AG20443 (cell line): ENCODE results near the gene GPD1L.
"Not testable (repeated sequence)": the region's sequence is repeated elsewhere in the genome, so short reads cannot be mapped to it uniquely, and the experiment has no call there.

ENCODE experiments used
- DNase-seq: peaks from one replicate; pipeline ENCODE4 v3.0.0; 2012; ENCODE audit warnings: low spot score, mixed read lengths

Gene GPD1L

DNA sequence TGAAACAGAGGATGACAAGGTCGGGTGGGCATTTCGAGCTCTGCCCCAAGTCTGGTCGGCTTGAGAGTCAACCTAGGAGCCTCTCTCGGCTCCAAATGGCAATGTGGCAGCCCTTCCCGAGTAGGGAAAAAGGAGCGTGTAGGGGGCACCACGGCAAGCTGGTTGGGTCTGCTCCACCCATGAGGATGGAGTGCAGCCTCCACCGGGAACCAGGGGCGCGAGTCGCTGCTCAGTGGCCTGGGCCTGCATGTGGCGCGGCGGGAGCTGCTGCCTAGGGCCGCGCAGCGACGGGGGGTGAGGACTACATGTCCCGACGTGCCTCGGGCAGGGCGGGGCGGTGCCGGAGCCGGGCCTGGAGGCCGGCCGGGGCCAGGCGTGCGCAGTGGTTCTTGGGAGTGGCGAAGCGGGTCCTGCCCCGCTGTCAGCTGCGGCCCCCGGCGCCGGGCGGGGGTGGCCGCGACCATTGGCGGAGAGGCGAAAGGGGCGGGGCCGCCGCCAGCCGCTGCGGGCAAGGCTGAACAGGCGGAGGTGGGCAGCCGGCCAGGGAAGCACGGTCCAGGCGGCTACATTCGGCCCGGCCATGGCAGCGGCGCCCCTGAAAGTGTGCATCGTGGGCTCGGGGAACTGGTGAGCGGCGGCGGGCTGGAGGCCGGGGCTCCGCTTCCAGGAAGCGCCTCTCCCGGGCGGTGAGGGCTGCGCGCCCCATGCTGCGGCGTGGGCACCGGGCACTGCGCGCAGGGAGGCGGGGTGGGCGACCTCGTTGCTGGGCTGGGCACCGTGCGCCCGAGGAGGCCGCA, at the start of gene GPD1L:
Gene GPD1L (plus strand): TSS at position 489 of the 797 bp plus-strand sequence. CDS start 92 bp downstream, at position 581.
- DNase-seq = peak; percentile 99

DNA sequence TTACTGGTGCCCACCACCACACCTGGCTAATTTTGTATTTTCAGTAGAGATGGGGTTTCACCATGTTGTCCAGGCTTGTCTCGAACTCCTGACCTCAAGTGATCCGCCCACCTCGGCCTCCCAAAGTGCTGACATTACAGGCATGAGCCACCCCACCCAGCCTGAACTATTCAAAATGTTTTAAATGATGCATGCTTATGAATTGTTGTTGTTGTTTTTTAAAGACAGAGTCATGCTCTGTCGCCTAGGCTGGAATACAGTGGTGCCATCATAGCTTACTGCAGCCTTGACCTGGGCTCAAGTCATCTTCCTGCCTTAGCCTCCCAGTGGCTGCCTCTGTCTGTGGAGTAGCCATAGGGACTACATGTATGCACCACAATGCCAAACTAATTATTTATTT, 48.0 kb upstream of the GPD1L start:
- DNase-seq = not testable (repeated sequence)

DNA sequence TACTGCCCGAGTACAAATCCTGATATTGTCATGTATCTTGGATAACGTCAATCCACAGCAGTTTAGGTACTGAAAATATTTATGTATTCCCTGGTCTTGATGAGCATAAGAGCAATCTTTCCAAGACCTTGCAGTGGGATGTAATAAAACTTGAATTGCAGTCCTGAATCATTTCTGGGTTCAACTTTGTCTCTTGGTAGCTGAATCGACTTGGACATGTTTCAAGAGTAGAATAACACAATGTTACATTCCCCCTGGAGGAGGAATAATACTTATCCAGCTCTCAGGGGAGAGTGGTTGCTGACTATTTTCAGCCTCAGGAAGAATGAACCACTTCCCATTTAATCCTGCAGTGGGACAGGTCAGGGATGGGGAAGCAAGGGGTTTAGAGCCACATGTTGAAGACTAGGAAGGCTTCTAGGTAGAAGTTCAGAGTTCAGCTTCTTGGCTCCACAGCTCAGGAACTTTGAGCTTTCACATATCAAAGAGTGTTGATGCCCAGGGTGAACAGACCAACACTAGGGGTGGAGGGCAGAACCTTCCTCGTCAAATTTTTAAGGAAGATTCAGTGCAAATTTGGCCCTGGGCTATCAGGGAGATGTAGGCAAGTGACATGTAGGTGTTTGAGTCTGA, 43.4 kb upstream of the GPD1L start:
- no peak for DNase-seq

DNA sequence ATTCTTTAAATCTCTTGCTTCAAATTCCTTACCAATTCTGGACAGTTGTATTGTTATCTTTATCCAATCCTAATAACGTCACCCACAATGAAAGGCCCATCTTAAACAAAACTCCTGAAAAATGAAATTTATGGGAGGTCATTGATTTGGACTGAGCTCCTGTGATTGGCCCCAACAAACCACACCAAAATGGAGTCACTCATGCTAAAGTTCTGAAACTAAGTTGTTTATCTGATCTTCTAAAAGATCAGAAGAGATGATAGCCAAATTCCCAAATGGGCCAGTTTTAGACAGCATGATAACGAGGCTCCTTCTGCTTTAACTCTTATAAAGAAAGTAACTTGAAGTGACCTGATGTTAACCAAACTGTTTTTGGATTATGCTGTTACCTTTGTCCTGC, 39.7 kb upstream of the GPD1L start:
- no peak for DNase-seq

DNA sequence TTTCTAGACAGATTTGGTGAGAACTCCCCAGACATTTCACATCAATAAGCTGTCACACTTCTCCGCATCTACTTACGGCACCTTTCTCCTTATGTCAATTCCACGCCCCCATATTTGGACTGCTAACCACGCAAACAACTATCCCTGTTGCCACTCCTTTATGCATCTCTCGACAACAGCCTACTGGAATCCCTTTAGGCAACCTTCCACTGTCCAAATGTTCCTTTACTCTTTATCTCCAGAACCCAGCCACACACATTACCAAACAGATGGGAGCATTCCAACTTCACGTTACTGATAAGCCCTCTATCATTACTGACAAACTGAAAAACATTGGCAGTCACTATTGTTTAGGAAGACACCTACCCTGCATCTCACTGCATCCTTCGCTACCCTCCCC, 32.2 kb upstream of the GPD1L start:
- DNase-seq = not testable (repeated sequence)

DNA sequence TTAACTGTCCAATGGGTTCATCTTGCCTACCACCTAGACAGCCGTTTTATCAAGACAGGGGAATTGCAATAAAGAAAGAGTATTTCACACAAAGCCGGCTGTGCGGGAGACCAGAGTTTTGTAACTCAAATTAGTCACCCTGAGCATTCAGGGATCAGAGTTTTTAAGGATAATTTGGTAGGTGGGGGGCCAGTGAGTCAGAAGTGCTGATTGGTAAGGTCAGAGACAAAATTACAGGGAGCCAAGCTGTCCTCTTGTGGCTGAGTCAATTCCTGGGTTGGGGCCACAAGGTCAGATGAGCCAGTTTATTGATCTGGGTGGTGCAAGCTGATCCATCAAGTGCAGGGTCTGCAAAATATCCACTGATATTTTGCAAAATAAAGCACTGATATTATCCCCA, 29.9 kb upstream of the GPD1L start:
- DNase-seq = no peak

DNA sequence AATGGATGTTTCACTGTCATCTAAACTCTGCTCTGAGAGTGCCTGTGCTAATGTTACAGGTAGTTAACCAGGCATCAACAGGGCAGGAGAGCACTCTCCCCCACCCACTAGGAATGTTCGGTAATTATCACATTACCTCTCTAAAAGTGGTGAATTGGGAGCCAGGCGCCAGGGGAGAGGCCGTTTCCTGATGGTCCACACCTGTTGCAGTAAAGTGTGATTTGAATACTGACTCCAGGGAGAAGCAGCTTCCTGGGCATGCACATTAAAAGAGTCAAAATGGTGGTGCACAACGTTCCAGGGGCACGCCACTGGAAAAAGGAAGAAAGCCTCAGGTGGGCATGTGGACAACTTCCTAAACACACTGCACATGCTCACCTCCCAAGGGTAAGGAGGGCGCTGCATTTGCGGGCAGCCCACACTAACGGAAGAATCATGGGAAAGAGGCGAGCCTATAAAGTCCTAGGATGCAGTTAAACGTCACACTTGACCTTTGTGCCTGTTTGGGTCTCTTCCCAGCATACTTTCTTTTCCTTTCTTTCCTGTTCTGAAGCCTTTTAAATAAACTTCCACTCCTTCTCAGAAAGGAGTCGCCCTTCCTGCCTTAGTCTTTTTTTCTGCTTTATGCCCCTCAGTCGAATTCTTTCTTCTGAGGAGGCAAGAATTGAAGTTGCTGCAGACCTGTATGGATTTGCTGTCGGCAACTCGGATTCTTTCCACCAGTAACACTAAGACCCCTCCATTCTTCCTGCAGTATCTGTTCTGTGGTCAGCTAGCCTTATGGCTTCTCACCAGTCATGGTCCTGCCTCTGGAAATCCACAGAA, 28.9 kb upstream of the GPD1L start:
- no peak for DNase-seq

DNA sequence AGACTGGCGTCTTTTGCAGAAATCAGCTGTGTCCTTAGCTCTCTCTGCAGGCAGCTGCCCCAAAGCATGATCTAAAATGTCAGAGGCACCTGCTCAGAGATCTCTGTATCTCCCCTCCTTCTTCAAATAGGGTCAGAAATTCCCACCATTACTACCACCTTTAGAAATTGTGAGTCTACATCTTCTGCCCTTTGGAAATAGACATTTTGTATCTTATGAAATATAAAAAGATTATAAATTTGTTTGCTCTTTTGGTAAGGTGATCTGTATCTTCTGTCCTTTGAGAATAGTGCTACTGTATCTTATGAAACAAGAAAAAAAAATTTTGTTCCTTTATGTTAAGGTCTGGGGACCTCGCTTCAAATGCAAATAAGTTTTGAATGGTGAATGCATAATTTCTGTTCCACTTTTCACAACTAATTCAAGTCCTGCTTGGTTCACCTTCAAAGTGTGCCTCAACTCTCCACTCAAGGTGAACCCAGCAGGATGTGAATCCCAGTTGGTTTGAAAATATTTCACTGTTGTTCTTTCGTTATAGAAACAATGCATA, 28.3 kb upstream of the GPD1L start:
- DNase-seq = no peak

DNA sequence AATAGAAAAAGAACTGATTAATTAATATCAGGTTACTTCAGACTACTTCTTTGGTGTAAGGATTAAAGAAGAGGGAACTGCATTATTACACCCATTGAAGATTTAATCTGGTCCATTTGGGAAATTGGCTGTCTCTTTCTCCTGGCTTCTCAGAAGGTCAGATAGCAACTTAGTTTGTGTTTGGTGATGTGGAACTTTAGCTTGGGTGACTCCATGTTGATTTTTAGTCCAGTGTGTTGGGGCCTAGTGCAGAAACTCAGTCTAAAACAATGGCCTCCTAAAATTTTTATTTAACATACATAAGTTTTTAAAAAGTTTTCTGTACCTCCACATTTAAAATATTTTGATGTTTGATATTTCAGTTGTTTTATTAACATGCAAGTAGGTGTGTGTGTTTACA, 27.6 kb upstream of the GPD1L start:
- no peak for DNase-seq

DNA sequence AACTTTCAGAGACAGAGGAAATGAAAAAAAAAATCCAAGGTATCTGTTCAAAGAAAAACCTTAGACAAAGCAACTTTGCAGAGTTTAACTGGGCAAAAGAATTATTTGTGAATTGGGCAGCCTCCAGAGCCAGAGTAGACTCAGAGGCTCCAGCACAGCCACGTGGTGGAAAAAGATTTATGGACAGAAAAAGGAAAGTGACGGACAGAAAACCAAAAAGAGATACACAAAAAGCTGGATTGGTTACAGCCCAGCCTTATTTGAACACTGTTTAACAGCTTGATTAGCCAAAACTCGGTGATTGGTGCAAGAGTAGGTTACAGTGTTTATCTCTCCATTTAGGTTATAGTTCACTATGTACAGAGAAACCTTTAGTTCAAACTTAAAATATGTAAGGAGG, 23.7 kb upstream of the GPD1L start:
- DNase-seq = no peak

DNA sequence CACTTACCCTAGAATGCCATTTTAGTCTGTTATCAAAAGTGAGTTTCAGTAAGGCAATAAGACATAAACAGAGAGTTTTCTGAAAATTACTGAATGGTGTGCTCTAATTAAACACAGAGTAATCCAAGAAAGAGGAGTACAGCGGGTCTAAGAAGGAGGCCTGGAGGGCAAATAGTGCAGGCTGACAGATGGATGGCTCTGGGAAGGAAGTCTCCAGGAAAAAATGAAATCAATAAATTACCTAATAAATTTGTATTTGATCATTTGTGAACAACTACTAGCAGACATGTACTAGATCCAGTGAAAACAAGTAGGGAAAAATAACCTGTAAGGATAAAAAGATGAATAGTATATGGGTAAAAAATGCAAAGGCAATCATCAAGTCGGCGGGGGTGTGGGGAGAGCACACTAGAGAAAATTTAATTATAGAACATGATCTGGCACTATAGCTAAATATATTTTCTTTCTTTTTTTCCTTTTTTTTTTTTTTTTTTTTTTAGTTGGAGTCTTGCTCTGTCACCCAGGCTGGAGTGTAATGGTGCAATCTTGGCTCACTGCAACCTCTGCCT, 22.6 kb upstream of the GPD1L start:
- DNase-seq = no peak

DNA sequence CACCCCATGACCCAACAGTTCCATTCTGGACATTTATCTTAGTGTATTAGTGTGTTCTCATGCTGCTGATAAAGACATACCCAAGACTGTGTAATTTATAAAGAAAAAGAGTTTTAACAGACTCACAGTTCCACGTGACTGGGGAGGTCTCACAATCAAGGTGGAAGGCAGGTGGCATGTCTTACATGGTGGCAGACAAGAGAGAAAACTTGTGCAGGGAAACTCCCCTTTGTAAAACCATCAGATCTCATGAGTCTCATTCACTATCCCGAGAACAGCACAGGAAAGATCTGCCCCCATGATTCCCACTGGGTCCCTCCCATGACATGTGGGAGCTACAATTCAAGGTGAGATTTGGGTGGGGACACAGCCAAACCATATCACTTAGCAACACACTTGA, 21.6 kb upstream of the GPD1L start:
- DNase-seq = no peak

DNA sequence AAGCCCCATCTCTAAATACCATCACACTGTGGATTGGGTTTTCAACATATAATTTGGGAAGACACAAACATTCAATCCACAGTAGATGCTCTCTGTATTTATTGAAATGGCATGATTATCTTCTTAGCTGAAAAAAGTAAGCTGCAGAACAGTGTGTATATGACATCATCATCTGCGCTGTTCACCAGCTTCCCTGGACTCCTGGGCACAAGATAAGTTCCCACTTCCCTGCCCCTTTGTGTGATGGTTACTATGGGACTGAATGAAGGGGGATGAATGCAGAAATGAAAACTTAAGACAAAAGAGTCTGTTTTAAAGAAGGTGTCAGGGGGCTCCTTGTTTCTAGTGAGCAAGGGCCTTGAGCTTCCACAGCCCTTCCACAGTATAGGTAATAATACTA, 20.0 kb upstream of the GPD1L start:
- no peak for DNase-seq

DNA sequence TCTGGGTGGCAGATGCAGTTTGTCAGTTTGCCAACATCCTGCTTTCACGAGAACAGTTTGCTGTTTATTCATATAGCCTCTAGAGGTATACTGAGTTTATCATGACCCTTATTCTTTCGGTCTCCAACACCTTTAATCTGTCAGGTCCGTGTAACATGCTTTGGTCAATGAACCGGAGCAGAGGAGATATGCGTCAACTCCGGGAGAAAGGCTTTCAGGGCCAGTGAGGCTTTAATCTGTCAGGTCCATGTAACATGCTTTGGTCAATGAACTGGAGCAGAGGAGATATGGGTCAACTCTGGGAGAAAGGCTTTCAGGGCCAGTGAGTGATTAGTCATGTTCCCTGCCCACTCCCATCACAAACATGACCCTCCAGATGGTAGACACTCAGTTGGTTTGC, 16.9 kb upstream of the GPD1L start:
- DNase-seq = no peak

DNA sequence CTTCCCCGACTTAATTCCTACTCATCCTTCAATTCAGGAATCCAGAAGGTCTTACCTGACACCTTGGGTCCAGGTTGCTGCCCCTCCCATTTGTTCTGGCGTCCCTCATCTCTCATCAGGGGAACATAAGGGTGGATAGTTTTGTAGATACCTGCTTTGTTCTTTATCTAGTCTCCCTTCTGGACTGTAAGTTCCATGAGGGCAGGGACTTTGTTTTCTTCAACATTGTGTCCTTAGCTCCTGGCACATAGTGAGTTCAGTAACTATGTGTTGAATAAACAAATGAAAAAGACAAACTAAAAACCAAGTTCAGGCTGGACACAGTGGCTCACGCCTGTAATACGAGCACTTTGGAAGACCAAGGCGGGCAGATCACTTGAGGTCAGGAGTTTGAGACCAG, 13.2 kb upstream of the GPD1L start:
- DNase-seq = no peak

DNA sequence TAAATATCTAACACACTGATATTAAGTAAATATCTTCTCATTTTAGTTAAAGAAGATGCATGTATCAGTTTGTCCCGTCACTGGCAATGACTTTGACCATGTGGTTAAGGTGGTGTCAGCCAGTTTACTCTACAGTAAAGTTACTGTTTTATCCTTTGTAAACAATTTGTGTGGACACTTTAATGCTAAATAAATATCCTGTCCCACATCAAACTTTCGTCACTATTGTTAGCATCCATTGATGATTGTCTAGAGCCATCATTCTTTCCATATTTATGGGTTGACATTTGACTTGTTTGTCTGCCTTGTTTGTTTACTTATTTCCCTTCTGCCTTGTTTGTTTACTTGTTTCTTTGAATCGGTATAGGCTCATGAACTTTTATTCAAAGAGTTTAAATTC, 11.0 kb upstream of the GPD1L start:
- DNase-seq = no peak

DNA sequence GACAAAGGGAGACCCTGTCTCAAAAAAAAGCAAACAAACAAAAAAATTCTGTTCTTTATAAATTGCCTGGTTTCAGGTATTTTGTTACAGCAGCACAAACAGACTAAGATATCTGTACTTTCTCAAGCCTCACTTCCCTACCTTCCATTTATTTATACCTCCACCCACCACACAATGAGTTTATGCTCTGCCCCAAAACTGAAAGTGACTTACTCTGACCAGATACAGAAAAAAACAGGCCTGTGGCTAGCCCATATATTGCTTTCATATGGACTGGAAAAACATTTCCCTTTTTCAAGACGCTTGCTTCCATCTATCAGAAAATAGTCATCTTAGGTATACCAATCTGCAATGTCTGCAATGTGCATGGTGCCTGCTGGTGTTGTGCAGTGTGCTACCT, 8.7 kb upstream of the GPD1L start:
- DNase-seq = no peak

DNA sequence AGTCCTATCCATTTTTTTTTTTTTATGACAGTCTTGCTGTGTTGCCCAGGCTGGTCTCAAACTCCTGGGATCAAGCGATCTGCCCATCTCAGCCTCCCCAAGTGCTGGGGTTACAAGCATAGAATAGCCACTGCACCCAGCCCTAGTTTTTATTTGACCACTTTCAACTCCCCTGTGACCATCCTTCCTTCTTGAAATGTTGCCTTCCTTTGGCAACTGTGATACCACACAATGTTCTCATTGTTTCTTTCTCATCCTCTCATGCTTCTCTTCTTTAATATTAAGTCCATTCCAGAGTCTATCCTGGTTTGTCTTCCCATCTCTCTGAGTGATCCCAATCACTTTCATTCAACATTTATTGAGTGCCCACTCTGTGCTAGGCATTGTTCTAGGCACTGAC, 7.9 kb upstream of the GPD1L start:
- no peak for DNase-seq

DNA sequence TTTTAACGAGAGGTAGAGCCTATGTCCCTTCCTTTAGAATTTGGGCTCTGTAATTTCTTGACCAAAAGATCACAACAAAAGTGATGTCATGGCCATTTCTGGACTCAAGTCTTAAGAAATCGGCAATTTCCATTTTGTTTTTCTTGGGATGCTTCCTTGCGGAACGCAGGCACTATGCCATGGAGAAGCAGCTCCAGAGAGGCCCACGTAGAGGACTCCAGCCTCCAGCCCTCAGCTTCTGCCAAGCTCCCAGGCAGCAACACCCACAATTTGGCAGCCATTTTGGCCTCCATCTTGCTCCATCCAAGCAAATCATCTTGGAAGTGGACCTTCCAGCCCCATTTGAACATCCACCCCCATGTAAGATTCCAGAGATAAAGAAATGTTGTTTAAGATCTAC, 6.0 kb upstream of the GPD1L start:
- no peak for DNase-seq

DNA sequence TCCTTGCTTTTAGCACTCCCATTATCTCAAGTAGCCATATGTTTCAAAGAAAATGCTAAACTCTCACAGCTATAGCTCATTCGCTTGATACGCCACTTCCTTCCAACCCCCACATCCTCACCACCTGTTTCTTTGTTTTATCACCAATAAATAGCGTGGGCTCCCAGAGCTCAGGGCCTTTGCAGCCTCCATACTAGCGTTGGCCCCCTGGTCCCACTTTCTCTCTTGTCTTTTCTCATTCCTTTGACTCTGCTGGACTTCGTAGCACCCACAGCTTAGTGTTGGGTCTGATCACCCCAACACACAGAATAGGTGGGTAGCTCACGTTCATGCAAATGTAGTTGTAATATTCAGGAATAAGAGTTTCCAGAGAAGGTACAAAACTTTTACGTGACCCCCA, 4.1 kb upstream of the GPD1L start:
- DNase-seq = no peak

DNA sequence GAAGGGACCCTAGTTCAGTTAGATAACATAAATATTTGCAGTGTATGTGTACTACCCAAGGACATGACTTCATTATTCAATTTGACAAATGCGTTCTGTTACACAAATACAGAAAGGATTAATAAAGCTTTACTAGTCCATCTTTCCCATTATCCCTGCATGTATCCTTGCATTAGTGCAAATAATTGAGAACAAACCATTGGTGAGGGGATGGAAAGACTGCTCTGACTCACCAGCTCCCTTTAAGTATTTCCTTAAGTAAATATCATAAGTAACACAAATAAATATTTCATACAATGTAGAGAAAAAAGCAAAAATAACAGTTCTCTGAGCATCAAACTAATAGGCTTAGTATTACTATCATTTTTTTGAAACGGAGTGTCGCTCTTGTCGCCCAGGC, 1.9 kb upstream of the GPD1L start:
- no peak for DNase-seq
